Iris pigment epithelial cell (primary cell): Measurements from ENCODE around the gene NELFA.
"Not testable (repeated sequence)": the region's sequence is repeated elsewhere in the genome, so short reads cannot be mapped to it uniquely, and the experiment has no call there.

Experiments used
- DNase-seq: peaks from one replicate; pipeline ENCODE4 v3.0.0-alpha.2; 2011; ENCODE audit warnings: low read depth

Gene NELFA

GRCh38 chr4:1993718-1994516, 14.9 kb downstream of the NELFA start:
- not testable (repeated sequence) for DNase-seq

- no peak for DNase-seq
Measured at GRCh38 chr4:1993169-1993516, 15.6 kb downstream of the NELFA start.

GRCh38 chr4:1992468-1993168, 16.2 kb downstream of the NELFA start:
- DNase-seq, result no peak

GRCh38 chr4:1991596-1992434, 17.0 kb downstream of the NELFA start:
- no peak for DNase-seq

- no peak for DNase-seq
Measured at GRCh38 chr4:1991087-1991486, 17.7 kb downstream of the NELFA start.

- no peak for DNase-seq
Measured at GRCh38 chr4:1990676-1991075, 18.1 kb downstream of the NELFA start.

GRCh38 chr4:1990348-1990645, 18.5 kb downstream of the NELFA start:
- no peak for DNase-seq

- no peak for DNase-seq
Measured at GRCh38 chr4:1989533-1990347, 19.0 kb downstream of the NELFA start.

- no peak for DNase-seq
Measured at GRCh38 chr4:1988327-1988724, 20.4 kb downstream of the NELFA start.

GRCh38 chr4:1987721-1988326, 20.9 kb downstream of the NELFA start:
- no peak for DNase-seq

- DNase-seq, result no peak
Measured at GRCh38 chr4:1987296-1987695, 21.5 kb downstream of the NELFA start.

GRCh38 chr4:1986578-1987210, 22.1 kb downstream of the NELFA start:
- DNase-seq, result no peak

- DNase-seq, result no peak
Measured at GRCh38 chr4:1985780-1986577, 22.8 kb downstream of the NELFA start.

GRCh38 chr4:1985294-1985693, 23.5 kb downstream of the NELFA start:
- no peak for DNase-seq

GRCh38 chr4:1984406-1985191, 24.2 kb downstream of the NELFA start:
- no peak for DNase-seq

- no peak for DNase-seq
Measured at GRCh38 chr4:1983846-1984405, 24.8 kb downstream of the NELFA start.

- no peak for DNase-seq
Measured at GRCh38 chr4:1983053-1983845, 25.5 kb downstream of the NELFA start.
